H9 (cell line): ENCODE measurements around the gene PRIM2. TPM values are rescaled to one million over a fixed set of nuclear protein-coding genes. Genes with fewer than 3 reads are reported as not detected.
"Not testable (repeated sequence)": the region's sequence is repeated elsewhere in the genome, so short reads cannot be mapped to it uniquely, and the experiment has no call there.

Experiments
- DNase-seq: peaks from one replicate; pipeline ENCODE4 v3.0.0-alpha.2; 2017
- H2AFZ ChIP-seq: one replicate; pipeline ENCODE4 v1.6.1; 2013; ENCODE audit warnings: mild to moderate bottlenecking, low read length, control low read depth, moderate library complexity
- H2AK5ac ChIP-seq: 2 replicates; pipeline ENCODE4 v1.6.1; 2013; ENCODE audit warnings: low read length, control low read depth, mixed read lengths; ENCODE audit not compliant: insufficient read length
- H2BK120ac ChIP-seq: one replicate; pipeline ENCODE4 v1.6.1; 2013; ENCODE audit warnings: low read depth, mild to moderate bottlenecking, low read length, control low read depth, inconsistent platforms; ENCODE audit not compliant: poor library complexity, severe bottlenecking
- H2BK12ac ChIP-seq: 2 replicates; pipeline ENCODE4 v1.6.1; 2013; ENCODE audit warnings: low read length, control low read depth, mixed read lengths, low read depth; ENCODE audit not compliant: insufficient read length
- H2BK15ac ChIP-seq: 2 replicates; pipeline ENCODE4 v1.6.1; 2013; ENCODE audit warnings: low read depth, low read length, control low read depth
- H2BK20ac ChIP-seq: one replicate; pipeline ENCODE4 v1.6.1; 2013; ENCODE audit warnings: low read depth, mild to moderate bottlenecking, low read length, control low read depth, inconsistent platforms; ENCODE audit not compliant: poor library complexity, severe bottlenecking
- H2BK5ac ChIP-seq: 2 replicates; pipeline ENCODE4 v1.6.1; 2013; ENCODE audit warnings: low read length, control low read depth, mixed read lengths; ENCODE audit not compliant: insufficient read length
- H3K14ac ChIP-seq: 2 replicates; pipeline ENCODE4 v1.6.1; 2013; ENCODE audit warnings: low read length, control low read depth; ENCODE audit not compliant: insufficient read depth
- H3K18ac ChIP-seq: 2 replicates; pipeline ENCODE4 v1.6.1; 2013; ENCODE audit warnings: low read depth, mild to moderate bottlenecking, mixed read lengths, low read length, control low read depth; ENCODE audit not compliant: insufficient read length
- H3K23ac ChIP-seq: 2 replicates; pipeline ENCODE4 v1.6.1; 2013; ENCODE audit warnings: low read length, control low read depth, mixed read lengths, low read depth; ENCODE audit not compliant: insufficient read length
- H3K23me2 ChIP-seq: 2 replicates; pipeline ENCODE4 v1.6.1; 2013; ENCODE audit warnings: low read depth, mild to moderate bottlenecking, mixed read lengths, low read length, control low read depth; ENCODE audit not compliant: insufficient read length, poor library complexity, severe bottlenecking
- H3K27ac ChIP-seq: 2 replicates; pipeline ENCODE4 v1.5.1; 2013; ENCODE audit warnings: low read length, control low read depth, mixed read lengths, low read depth; ENCODE audit not compliant: insufficient read length
- H3K27me3 ChIP-seq: 2 replicates; pipeline ENCODE4 v1.6.1; 2013; ENCODE audit warnings: low read length, control low read depth, inconsistent platforms; ENCODE audit not compliant: insufficient read depth
- H3K4ac ChIP-seq: 2 replicates; pipeline ENCODE4 v1.6.1; 2013; ENCODE audit warnings: low read depth, mild to moderate bottlenecking, control low read depth, inconsistent platforms, low read length, moderate library complexity
- H3K4me1 ChIP-seq: 2 replicates; pipeline ENCODE4 v1.6.1; 2013; ENCODE audit warnings: low read length, control low read depth, inconsistent platforms; ENCODE audit not compliant: insufficient read depth
- H3K4me2 ChIP-seq: 2 replicates; pipeline ENCODE4 v1.6.1; 2013; ENCODE audit warnings: low read length, control low read depth, mixed read lengths; ENCODE audit not compliant: insufficient read length, insufficient read depth
- H3K56ac ChIP-seq: 2 replicates; pipeline ENCODE4 v1.6.1; 2013; ENCODE audit warnings: low read depth, mild to moderate bottlenecking, mixed read lengths, low read length, control low read depth; ENCODE audit not compliant: insufficient read length
- H3K79me1 ChIP-seq: 2 replicates; pipeline ENCODE4 v1.6.1; 2013; ENCODE audit warnings: low read depth, mild to moderate bottlenecking, moderate library complexity, low read length, control low read depth, inconsistent platforms; ENCODE audit not compliant: insufficient read depth, poor library complexity, severe bottlenecking
- H3K79me2 ChIP-seq: 2 replicates; pipeline ENCODE4 v1.6.1; 2013; ENCODE audit warnings: low read length, control low read depth, inconsistent platforms; ENCODE audit not compliant: insufficient read depth
- H3K9ac ChIP-seq: 2 replicates; pipeline ENCODE4 v1.6.1; 2013; ENCODE audit warnings: low read length, control low read depth, mixed read lengths; ENCODE audit not compliant: insufficient read length; ENCODE audit errors: extremely low read depth
- H3K9me3 ChIP-seq: one replicate; pipeline ENCODE4 v1.6.1; 2013; ENCODE audit warnings: low read depth, low read length, inconsistent platforms; ENCODE audit not compliant: control insufficient read depth
- H3T11ph ChIP-seq: one replicate; pipeline ENCODE4 v1.6.1; 2013; ENCODE audit warnings: mild to moderate bottlenecking, low read length, control low read depth, inconsistent platforms
- H4K20me1 ChIP-seq: one replicate; pipeline ENCODE4 v1.6.1; 2013; ENCODE audit not compliant: control insufficient read depth, insufficient read length, insufficient read depth
- H4K5ac ChIP-seq: 2 replicates; pipeline ENCODE4 v1.6.1; 2013; ENCODE audit warnings: low read depth, mild to moderate bottlenecking, mixed read lengths, low read length, control low read depth; ENCODE audit not compliant: insufficient read length
- H4K8ac ChIP-seq: replicated peaks from 2 replicates; pipeline ENCODE4 v1.6.1; 2013; ENCODE audit warnings: low read length, control low read depth, mixed read lengths, low read depth; ENCODE audit not compliant: insufficient read length
- H4K91ac ChIP-seq: 2 replicates; pipeline ENCODE4 v1.6.1; 2013; ENCODE audit warnings: low read depth, mild to moderate bottlenecking, moderate library complexity, mixed read lengths, low read length, control low read depth; ENCODE audit not compliant: insufficient read length
- H3K27ac Mint-ChIP-seq, 3 experiments: 2 replicates in 2 of 3; 3 replicates in 1 of 3; pipeline ENCODE4 v1.8.0; 2020 to 2021; ENCODE audit warnings: mixed read lengths in 3 of 3, mild to moderate bottlenecking in 1 of 3, moderate library complexity in 1 of 3
- H3K27me3 Mint-ChIP-seq: 2 replicates; pipeline ENCODE4 v1.8.0; 2021; ENCODE audit warnings: low read depth, mild to moderate bottlenecking, moderate library complexity, mixed read lengths
- H3K36me3 Mint-ChIP-seq, 3 experiments: 2 replicates in 2 of 3; 3 replicates in 1 of 3; pipeline ENCODE4 v1.8.0; 2020 to 2021; ENCODE audit warnings: low read depth in 3 of 3, mixed read lengths in 3 of 3; ENCODE audit not compliant: insufficient read depth in 1 of 3
- H3K4me1 Mint-ChIP-seq, 2 experiments: 2 replicates each; pipeline ENCODE4 v1.8.0; 2020; ENCODE audit warnings: mixed read lengths in 2 of 2
- H3K4me3 Mint-ChIP-seq, 2 experiments: 2 replicates in 1 of 2; 3 replicates in 1 of 2; pipeline ENCODE4 v1.8.0; 2020 to 2021; ENCODE audit warnings: mild to moderate bottlenecking in 2 of 2, mixed read lengths in 2 of 2, moderate library complexity in 1 of 2
- H3K9me3 Mint-ChIP-seq, 2 experiments: 2 replicates in 1 of 2; 3 replicates in 1 of 2; pipeline ENCODE4 v1.8.0; 2020; ENCODE audit warnings: mild to moderate bottlenecking in 2 of 2, mixed read lengths in 2 of 2, moderate library complexity in 1 of 2
- WGBS: extraction: QIAGEN DNeasy Blood & Tissue Kit; methylation state at CpG from one replicate; pipeline ENCODE4 v1.1.7; 2013; ENCODE audit warnings: missing lambda C conversion rate, low lambda C conversion rate, mixed read lengths; ENCODE audit not compliant: insufficient read length; ENCODE audit errors: extremely low coverage; 5-methylcytosine and 5-hydroxymethylcytosine counted together
- total RNA-seq: library from RNA; stranded (reverse); gene quantifications from 2 replicates; pipeline ENCODE4 v1.2.1, GENCODE V29; 2021

The PRIM2 gene
- total RNA-seq, 1 experiment from 2014 or later = 43.0 TPM

DNA sequence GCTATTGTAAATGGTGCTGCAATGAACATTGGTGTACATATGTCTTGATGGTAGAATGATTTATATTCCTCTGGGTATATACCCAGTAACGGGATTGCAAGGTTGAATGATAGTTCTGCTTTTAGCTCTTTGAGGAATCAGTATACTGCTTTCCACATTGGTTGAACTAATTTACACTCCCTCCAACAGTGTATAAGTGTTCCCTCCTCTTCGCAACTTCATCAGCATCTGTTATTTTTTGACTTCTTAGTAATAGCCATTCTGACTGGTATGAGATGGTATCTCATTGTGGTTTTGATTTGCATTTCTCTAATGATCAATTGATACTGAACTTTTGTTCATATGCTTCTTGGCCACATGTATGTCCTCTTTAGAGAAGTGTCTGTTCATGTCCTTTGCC lies 73.4 kb downstream of the PRIM2 start:
- not testable (repeated sequence) for H3K27ac ChIP-seq, H3K14ac ChIP-seq, H4K91ac ChIP-seq, H2BK12ac ChIP-seq, H3K79me2 ChIP-seq, H3T11ph ChIP-seq, H3K9me3 Mint-ChIP-seq, H3K9ac ChIP-seq, H3K79me1 ChIP-seq, H4K8ac ChIP-seq, H4K5ac ChIP-seq, H3K27me3 ChIP-seq, H2BK5ac ChIP-seq, H2AFZ ChIP-seq, H3K18ac ChIP-seq, H2BK20ac ChIP-seq, H3K23me2 ChIP-seq, H3K4ac ChIP-seq, H3K56ac ChIP-seq, H3K23ac ChIP-seq, H3K4me2 ChIP-seq, H4K20me1 ChIP-seq, H2BK15ac ChIP-seq, H3K4me3 Mint-ChIP-seq, H3K27ac Mint-ChIP-seq, H3K9me3 ChIP-seq, H2AK5ac ChIP-seq, H2BK120ac ChIP-seq, H3K27me3 Mint-ChIP-seq, DNase-seq, H3K4me1 ChIP-seq
- Mint-ChIP-seq H3K36me3 (peaks cover 11 to 16% (median 14%) of the 10 kb centered on the region in 3 experiments), H3K4me1 (peaks cover 15 to 21% of the 10 kb centered on the region in 2 experiments)
- no CpG with 5 or more reads among the region's 2 CpGs for WGBS

GRCh38 chr6:57392047-57392446 lies 74.6 kb downstream of the PRIM2 start:
- not testable (repeated sequence) for H3K79me1 ChIP-seq, H2AFZ ChIP-seq, H2BK12ac ChIP-seq, H3K27ac ChIP-seq, H2BK15ac ChIP-seq, H4K20me1 ChIP-seq, DNase-seq, H3K23me2 ChIP-seq, H2BK20ac ChIP-seq, H3K9ac ChIP-seq, H3K9me3 ChIP-seq, H3K79me2 ChIP-seq, H3K4ac ChIP-seq, H4K91ac ChIP-seq, H3K4me2 ChIP-seq, H4K8ac ChIP-seq, H3K4me3 Mint-ChIP-seq, H3K56ac ChIP-seq, H3K27me3 ChIP-seq, H4K5ac ChIP-seq, H2BK120ac ChIP-seq, H3K4me1 ChIP-seq, H3K14ac ChIP-seq, H3K27me3 Mint-ChIP-seq, H3K18ac ChIP-seq, H2AK5ac ChIP-seq, H3K23ac ChIP-seq, H2BK5ac ChIP-seq, H3T11ph ChIP-seq
- H3K27ac Mint-ChIP-seq = peak overlapping the region in 1 of 3 experiments; percentile 71; a peak in 1 of 7 replicates
- H3K4me1 Mint-ChIP-seq = peaks cover 15 to 17% of the 10 kb centered on the region in 2 experiments
- WGBS = no CpG with 5 or more reads among the region's 3 CpGs
- peaks cover 14 to 21% of the 10 kb centered on the region in 2 experiments for H3K9me3 Mint-ChIP-seq
- peaks cover 22 to 26% (median 26%) of the 10 kb centered on the region in 3 experiments for H3K36me3 Mint-ChIP-seq
